Measurements from ENCODE around the gene GPR152. TPM values are rescaled to one million over a fixed set of nuclear protein-coding genes. Genes with fewer than 3 reads are reported as not detected.

GPR152 gene
- polyA plus RNA-seq, 3 donors = not detected

GRCh38 chr11:67413266-67413849 is 39.2 kb downstream of the GPR152 start:
- TF ChIP-seq, protein P1, sequence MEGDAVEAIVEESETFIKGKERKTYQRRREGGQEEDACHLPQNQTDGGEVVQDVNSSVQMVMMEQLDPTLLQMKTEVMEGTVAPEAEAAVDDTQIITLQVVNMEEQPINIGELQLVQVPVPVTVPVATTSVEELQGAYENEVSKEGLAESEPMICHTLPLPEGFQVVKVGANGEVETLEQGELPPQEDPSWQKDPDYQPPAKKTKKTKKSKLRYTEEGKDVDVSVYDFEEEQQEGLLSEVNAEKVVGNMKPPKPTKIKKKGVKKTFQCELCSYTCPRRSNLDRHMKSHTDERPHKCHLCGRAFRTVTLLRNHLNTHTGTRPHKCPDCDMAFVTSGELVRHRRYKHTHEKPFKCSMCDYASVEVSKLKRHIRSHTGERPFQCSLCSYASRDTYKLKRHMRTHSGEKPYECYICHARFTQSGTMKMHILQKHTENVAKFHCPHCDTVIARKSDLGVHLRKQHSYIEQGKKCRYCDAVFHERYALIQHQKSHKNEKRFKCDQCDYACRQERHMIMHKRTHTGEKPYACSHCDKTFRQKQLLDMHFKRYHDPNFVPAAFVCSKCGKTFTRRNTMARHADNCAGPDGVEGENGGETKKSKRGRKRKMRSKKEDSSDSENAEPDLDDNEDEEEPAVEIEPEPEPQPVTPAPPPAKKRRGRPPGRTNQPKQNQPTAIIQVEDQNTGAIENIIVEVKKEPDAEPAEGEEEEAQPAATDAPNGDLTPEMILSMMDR (IDR thresholded peaks at IDR 0.05) = no peak
- no peak overlapping the region for H3K4me3 ChIP-seq (replicated peaks in 1 of 3; ENCODE audit: low read depth in 2 of 3, low read length in 3 of 3)
- H3K9me3 ChIP-seq (replicated peaks in 1 of 2; ENCODE audit: control insufficient read depth in 1 of 2, insufficient read depth in 1 of 2, low read length in 2 of 2) = no peaks in the 10 kb centered on the region
- Mint-ChIP-seq H3K27ac (no peak overlapping the region), H3K36me3 (peaks cover 10 to 15% of the 10 kb centered on the region in 2 donors), H3K4me3 (peak overlapping the region in 1 of 2 donors; percentile 71), H3K4me1 (peaks cover 34% of the 10 kb centered on the region), H3K9me3 (peaks cover 0 to 12% (median 4%) of the 10 kb centered on the region in 7 donors), H3K27me3 (ENCODE audit: low read depth in 3 of 3) (peaks cover 44 to 71% (median 58%) of the 10 kb centered on the region in 3 donors)
- WGBS (ENCODE audit: insufficient coverage) = 80% methylated on average over 1 of the region's 2 CpGs
- peaks cover 30 to 42% of the 10 kb centered on the region in 2 donors for H3K4me1 ChIP-seq (ENCODE audit: control insufficient read depth in 1 of 2, insufficient read depth in 2 of 2, low read length in 2 of 2)
- no peak for DNase-seq
- peaks cover 17% of the 10 kb centered on the region for H4K20me1 ChIP-seq (ENCODE audit: insufficient read depth, low read length)
- no peaks in the 10 kb centered on the region for H3K36me3 ChIP-seq (replicated peaks in 1 of 2; ENCODE audit: control insufficient read depth in 1 of 2, insufficient read depth in 2 of 2, low read length in 2 of 2)
- no peak overlapping the region for H3K27ac ChIP-seq (ENCODE audit: low read depth in 1 of 2, low read length in 2 of 2)
- peaks cover 6 to 50% of the 10 kb centered on the region in 2 donors for H3K27me3 ChIP-seq (ENCODE audit: control insufficient read depth in 2 of 2, insufficient read depth in 2 of 2, low read length in 2 of 2)
- H3K9ac ChIP-seq (ENCODE audit: insufficient read depth, low read length, poor library complexity, severe bottlenecking) = no peak overlapping the region
- H2AFZ ChIP-seq (ENCODE audit: insufficient read depth, low read depth, low read length, poor library complexity, severe bottlenecking) = no peak overlapping the region
- intact Hi-C loops (cut with micrococcal nuclease) = no loop called here
- no peak overlapping the region for H3K4me2 ChIP-seq (replicated peaks; ENCODE audit: extremely low read depth, low read length, poor library complexity, severe bottlenecking)
- H3K79me2 ChIP-seq (ENCODE audit: insufficient read depth, low read length) = no peaks in the 10 kb centered on the region

DNA sequence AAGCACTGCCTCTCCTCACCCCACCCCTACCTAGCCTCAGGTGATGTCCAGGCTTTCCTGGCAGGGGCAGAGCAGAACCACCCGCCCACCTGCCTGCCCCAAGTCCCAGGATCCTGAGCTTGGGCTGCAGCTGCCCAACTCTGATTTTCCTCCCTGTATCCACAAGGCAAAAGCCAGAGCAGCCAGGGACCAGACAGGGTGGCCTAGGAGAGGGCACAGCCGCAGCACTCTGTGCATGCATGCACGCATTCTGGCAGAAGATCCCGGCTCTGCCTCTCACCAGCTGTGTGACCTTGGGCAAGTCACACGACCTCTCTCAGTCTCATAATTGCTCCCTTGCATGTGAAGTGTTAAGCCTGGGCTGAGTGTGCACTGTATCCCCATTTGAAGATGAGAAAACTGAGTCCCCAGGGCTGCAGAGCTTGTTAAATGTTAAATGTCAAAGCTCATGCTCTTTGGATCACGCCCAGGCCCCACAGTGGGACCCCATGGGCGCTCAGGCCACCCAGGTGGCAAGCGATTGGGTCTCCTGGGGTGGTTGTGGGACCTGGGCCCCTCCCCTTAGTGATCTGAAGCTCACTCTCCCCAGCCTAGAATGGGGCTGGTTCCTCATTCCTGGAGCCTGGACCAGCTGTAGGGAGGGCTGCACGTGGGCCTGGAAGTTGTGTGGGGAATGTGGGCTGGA is 39.9 kb downstream of the GPR152 start:
- H4K20me1 ChIP-seq (ENCODE audit: insufficient read depth, low read length) = peaks cover 25% of the 10 kb centered on the region
- Mint-ChIP-seq H3K4me1 (peaks cover 41% of the 10 kb centered on the region), H3K9me3 (peaks cover 0 to 10% (median 4%) of the 10 kb centered on the region in 7 donors), H3K27ac (no peak overlapping the region), H3K4me3 (no peak overlapping the region), H3K27me3 (ENCODE audit: low read depth in 3 of 3) (peaks cover 38 to 64% (median 51%) of the 10 kb centered on the region in 3 donors), H3K36me3 (peaks cover 13 to 16% of the 10 kb centered on the region in 2 donors)
- no peak overlapping the region for H3K9ac ChIP-seq (ENCODE audit: insufficient read depth, low read length, poor library complexity, severe bottlenecking)
- H3K27me3 ChIP-seq (ENCODE audit: control insufficient read depth in 2 of 2, insufficient read depth in 2 of 2, low read length in 2 of 2) = peaks cover 6 to 43% of the 10 kb centered on the region in 2 donors
- H3K27ac ChIP-seq (ENCODE audit: low read depth in 1 of 2, low read length in 2 of 2) = no peak overlapping the region
- no peak overlapping the region for H2AFZ ChIP-seq (ENCODE audit: insufficient read depth, low read depth, low read length, poor library complexity, severe bottlenecking)
- WGBS (ENCODE audit: insufficient coverage) = 96% methylated on average over 5 of the region's 9 CpGs
- no peak overlapping the region for H3K4me2 ChIP-seq (replicated peaks; ENCODE audit: extremely low read depth, low read length, poor library complexity, severe bottlenecking)
- no peaks in the 10 kb centered on the region for H3K79me2 ChIP-seq (ENCODE audit: insufficient read depth, low read length)
- peaks cover 36 to 46% of the 10 kb centered on the region in 2 donors for H3K4me1 ChIP-seq (ENCODE audit: control insufficient read depth in 1 of 2, insufficient read depth in 2 of 2, low read length in 2 of 2)
- intact Hi-C loops (cut with micrococcal nuclease) = no loop called here
- peaks cover 0 to 5% of the 10 kb centered on the region in 2 donors for H3K36me3 ChIP-seq (replicated peaks in 1 of 2; ENCODE audit: control insufficient read depth in 1 of 2, insufficient read depth in 2 of 2, low read length in 2 of 2)
- DNase-seq = no peak
- TF ChIP-seq, protein P1 (IDR thresholded peaks at IDR 0.05) = no peak
- H3K4me3 ChIP-seq (replicated peaks in 1 of 3; ENCODE audit: low read depth in 2 of 3, low read length in 3 of 3) = no peak overlapping the region
- no peaks in the 10 kb centered on the region for H3K9me3 ChIP-seq (replicated peaks in 1 of 2; ENCODE audit: control insufficient read depth in 1 of 2, insufficient read depth in 1 of 2, low read length in 2 of 2)

All from CD14-positive monocyte (primary cell).